ENCODE data around the gene ABI2. TPM values are rescaled to one million over a fixed set of nuclear protein-coding genes. Genes with fewer than 3 reads are reported as not detected.
A peak's percentile ranks its signal among the peaks of the same experiment; 100 is the strongest.

The ABI2 gene
- total RNA-seq, 6 experiments from 2014 or later, result 5.2 to 13.9 (median 8.9) TPM

DNA sequence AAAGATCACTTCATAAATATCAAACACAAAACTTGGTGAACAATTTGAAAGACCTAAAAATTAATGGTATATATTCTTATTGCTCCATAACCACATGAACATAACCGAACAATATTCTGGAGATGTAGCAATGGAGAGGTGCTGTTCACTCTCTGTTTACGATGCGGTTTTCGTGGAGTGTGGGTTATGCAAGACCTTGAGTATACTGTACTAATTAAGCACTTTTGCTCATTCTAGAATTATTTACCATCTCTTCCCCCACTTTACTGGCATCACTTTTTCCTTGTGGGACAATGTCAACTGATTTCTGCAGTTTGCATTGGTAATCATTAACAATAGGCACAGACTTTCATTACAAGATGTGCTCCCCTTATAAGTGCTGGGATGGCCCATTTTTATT lies 109.3 kb downstream of the ABI2 start:
- WGBS (ENCODE audit: insufficient coverage, low coverage, low lambda C conversion rate, missing lambda C conversion rate), result 40% methylated on average over 4 of the region's 4 CpGs

DNA sequence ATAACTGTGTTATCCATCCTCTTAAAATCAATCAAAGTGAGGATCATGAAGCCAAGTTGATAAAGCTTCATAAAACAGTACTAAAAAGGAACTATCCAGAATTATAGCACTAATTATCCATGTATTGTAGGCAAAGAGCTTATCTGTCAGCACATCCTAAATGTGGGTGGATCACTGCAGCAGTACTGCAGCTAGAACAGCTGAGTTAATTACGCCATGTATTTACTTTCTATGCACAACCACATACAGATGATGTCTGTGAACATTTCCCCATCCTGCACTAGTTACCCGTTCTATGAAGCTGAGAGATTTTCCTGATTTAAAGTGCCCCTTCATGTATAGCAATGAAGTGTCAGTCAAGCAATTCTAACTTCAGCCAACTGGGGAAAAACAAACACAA lies 110.3 kb downstream of the ABI2 start:
- 30% methylated on average over 2 of the region's 2 CpGs for WGBS (ENCODE audit: insufficient coverage, low coverage, low lambda C conversion rate, missing lambda C conversion rate)

More for the DNA sequence above, 109.3 kb downstream of the ABI2 start:
- no peak overlapping the region for H3K4me3 ChIP-seq
- H3K27me3 ChIP-seq, result no peaks in the 10 kb centered on the region
- H3K27ac ChIP-seq, result no peak overlapping the region
- ATAC-seq (peak in 3 of 4 donors; percentile 5 to 71 (median 40)), DNase-seq (no peak)
- intact Hi-C loops (cut with DNase I), result no loop called here
- no peak for TF ChIP-seq POLR2A (IDR thresholded peaks at IDR 0.05)
- TF ChIP-seq, protein P1, sequence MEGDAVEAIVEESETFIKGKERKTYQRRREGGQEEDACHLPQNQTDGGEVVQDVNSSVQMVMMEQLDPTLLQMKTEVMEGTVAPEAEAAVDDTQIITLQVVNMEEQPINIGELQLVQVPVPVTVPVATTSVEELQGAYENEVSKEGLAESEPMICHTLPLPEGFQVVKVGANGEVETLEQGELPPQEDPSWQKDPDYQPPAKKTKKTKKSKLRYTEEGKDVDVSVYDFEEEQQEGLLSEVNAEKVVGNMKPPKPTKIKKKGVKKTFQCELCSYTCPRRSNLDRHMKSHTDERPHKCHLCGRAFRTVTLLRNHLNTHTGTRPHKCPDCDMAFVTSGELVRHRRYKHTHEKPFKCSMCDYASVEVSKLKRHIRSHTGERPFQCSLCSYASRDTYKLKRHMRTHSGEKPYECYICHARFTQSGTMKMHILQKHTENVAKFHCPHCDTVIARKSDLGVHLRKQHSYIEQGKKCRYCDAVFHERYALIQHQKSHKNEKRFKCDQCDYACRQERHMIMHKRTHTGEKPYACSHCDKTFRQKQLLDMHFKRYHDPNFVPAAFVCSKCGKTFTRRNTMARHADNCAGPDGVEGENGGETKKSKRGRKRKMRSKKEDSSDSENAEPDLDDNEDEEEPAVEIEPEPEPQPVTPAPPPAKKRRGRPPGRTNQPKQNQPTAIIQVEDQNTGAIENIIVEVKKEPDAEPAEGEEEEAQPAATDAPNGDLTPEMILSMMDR (IDR thresholded peaks at IDR 0.05), result no peak
- H3K36me3 ChIP-seq, result peaks cover 0 to 33% (median 16%) of the 10 kb centered on the region in 4 donors
- no peaks in the 10 kb centered on the region for H3K9me3 ChIP-seq
- peaks cover 0 to 51% (median 15%) of the 10 kb centered on the region in 4 donors for H3K4me1 ChIP-seq

DNA sequence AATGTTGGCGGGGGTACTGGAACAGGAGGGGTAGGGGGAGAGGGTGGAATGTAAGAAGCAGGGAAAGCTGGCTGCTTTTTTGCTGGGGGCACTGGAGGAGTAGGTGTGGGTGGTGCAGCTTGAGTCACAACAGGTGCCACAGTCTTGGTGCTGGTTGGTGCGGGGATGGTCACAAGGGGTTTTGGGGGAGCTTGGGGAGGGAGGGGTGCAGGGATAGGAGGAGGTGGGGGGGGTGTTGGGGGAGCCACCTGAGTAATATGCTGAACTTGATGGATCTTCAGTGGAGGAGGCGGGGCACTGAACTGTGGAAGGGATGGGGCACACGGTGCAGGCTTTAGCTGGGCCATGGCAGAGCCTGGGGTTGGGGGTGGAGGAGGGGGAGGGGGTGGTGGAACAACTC lies 112.5 kb downstream of the ABI2 start:
- Histone ChIP-seq H3K4me1 (peaks cover 0 to 54% (median 18%) of the 10 kb centered on the region in 4 donors), H3K27me3 (no peaks in the 10 kb centered on the region), H3K36me3 (peaks cover 0 to 65% (median 21%) of the 10 kb centered on the region in 4 donors), H3K27ac (no peak overlapping the region), H3K9me3 (no peaks in the 10 kb centered on the region), H3K4me3 (no peak overlapping the region)
- ATAC-seq (peak in 2 of 4 donors; percentile 3 to 31), DNase-seq (no peak)
- intact Hi-C loops (cut with DNase I), result no loop called here
- WGBS (ENCODE audit: insufficient coverage, low coverage, low lambda C conversion rate, missing lambda C conversion rate), result 54% methylated on average over 2 of the region's 4 CpGs
- no peak for TF ChIP-seq POLR2A (IDR thresholded peaks at IDR 0.05)
- TF ChIP-seq, protein P1 (IDR thresholded peaks at IDR 0.05), result no peak

More for the DNA sequence above, 110.3 kb downstream of the ABI2 start:
- H3K27me3 ChIP-seq, result no peaks in the 10 kb centered on the region
- TF ChIP-seq, protein P1 (IDR thresholded peaks at IDR 0.05), result no peak
- TF ChIP-seq POLR2A (IDR thresholded peaks at IDR 0.05), result no peak
- H3K27ac ChIP-seq, result no peak overlapping the region
- peaks cover 0 to 44% (median 18%) of the 10 kb centered on the region in 4 donors for H3K36me3 ChIP-seq
- no peaks in the 10 kb centered on the region for H3K9me3 ChIP-seq
- no peak for DNase-seq
- H3K4me3 ChIP-seq, result no peak overlapping the region
- intact Hi-C loops (cut with DNase I), result no loop called here
- H3K4me1 ChIP-seq, result peaks cover 0 to 61% (median 18%) of the 10 kb centered on the region in 4 donors
- peak in 3 of 4 donors; percentile 8 to 51 (median 31) for ATAC-seq

DNA sequence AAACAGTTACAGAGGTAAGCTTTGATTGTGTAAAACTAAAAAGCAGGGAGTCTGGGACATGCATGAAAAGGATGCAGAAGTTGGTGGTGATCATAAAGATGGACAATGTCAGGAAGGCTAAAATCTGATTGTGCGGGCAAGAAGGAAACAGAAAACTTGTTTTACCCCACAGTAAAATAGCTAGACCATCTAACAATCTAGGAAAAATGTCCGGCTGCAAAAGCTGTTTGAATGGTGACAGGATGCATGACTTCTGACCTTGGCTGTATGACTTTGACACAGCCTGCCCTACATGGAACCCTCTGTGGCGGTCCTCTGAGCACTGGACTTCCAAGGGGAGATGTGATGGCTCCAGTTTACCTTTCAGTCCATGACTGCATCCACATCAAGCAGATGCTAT lies 113.3 kb downstream of the ABI2 start:
- no peak overlapping the region for H3K27ac ChIP-seq
- intact Hi-C loops (cut with DNase I), result no loop called here
- H3K27me3 ChIP-seq, result no peaks in the 10 kb centered on the region
- TF ChIP-seq POLR2A (IDR thresholded peaks at IDR 0.05), result no peak
- TF ChIP-seq, protein P1 (IDR thresholded peaks at IDR 0.05), result no peak
- H3K4me3 ChIP-seq, result no peak overlapping the region
- DNase-seq (no peak), ATAC-seq (peak; percentile 3 to 25 (median 14))
- 70% methylated on average over 3 of the region's 3 CpGs for WGBS (ENCODE audit: insufficient coverage, low coverage, low lambda C conversion rate, missing lambda C conversion rate)
- peaks cover 0 to 73% (median 27%) of the 10 kb centered on the region in 4 donors for H3K36me3 ChIP-seq
- H3K9me3 ChIP-seq, result no peaks in the 10 kb centered on the region
- peaks cover 0 to 58% (median 18%) of the 10 kb centered on the region in 4 donors for H3K4me1 ChIP-seq

All from right lobe of liver (tissue), 6 donors.